ENCODE measurements around the gene TGM5.
"Not testable (repeated sequence)": the region's sequence is repeated elsewhere in the genome, so short reads cannot be mapped to it uniquely, and the experiment has no call there.

The TGM5 gene

DNA sequence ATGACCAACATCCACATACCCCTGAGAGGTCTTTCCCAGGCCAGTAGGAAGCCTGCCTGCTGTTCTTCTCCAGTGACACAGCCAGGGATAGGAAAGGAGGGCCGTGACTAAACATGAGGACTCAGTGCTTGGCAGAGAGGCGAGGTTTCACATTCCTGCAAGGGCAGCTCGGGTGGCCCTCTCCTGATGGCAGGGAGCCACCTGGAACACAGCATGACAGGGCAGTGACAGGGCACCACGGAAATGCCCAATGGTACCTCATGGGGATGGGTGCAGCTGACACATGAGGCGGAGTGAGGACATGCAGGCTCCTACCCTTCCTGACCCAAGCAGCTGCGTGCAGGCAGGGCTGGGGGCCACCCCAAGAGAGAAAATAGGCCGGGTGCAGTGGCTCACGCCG is 7.4 kb upstream of the TGM5 start:
- no peak for DNase-seq

DNA sequence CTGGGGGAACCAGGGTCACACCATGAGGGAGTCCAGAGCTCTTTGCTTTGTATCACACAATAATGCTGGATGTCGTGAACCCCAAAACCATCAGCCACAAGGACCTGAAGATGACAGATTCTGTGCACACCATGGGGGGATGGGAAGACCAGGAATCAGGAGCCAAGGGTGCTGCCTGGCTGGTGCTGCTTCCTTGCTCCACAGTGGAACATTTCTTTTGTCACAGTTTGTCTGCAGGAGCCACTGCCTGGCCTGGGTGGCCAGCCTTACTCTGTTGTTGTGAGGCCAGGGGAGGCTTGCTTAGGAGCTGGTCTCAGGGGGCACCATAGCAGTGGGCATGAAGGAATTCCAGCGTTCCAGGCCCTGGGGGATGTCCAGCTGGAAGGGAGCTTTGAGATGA is 6.5 kb upstream of the TGM5 start:
- DNase-seq, result no peak

DNA sequence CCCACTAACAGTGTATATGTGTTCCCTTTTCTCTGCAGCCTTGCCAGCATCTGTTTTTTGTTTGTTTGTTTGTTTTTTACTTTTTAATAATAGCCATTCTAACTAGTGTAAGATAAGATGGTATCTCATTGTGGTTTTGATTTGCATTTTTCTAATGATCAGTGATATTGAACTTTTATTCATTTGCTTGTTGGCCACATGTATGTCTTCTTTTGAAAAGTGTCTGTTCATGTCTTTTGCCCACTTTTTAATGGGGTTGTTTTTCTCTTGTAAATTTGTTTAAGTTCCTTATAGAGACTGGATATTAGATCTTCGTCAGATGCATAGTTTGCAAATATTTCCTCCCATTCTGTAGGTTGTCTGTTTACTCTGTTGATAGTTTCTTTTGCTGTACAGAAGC is 5.2 kb upstream of the TGM5 start:
- DNase-seq, result not testable (repeated sequence)

DNA sequence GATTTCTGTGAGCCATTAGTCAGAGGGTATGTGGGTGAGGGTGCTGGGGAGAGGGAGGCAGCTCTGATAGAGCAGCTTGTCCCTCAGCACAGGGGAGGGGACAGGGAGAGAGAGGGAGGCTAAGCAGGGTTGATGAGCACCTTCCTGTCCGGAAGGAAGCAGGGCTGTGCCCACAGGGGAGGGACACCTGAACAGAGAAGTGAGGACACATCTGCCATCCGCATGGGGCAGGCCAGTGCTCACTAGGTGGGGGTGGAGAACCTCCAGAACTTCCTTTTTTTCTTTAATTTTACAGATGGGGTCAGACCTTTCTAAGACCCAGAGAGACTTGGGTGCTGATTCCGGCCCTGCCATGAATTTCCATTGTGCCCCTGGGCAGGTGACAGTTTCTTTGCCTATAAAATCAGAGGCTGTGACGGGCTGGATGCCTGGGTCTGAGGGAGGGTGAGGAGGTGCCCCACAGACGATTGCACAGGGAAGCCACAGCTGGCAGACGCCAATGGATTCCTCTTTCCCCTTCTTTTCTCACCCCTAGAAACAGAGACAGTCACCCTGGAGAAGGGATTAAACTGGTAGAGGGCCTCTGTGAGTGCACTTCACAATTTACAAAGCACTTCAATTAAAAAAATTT is 4.1 kb upstream of the TGM5 start:
- no peak for DNase-seq

DNA sequence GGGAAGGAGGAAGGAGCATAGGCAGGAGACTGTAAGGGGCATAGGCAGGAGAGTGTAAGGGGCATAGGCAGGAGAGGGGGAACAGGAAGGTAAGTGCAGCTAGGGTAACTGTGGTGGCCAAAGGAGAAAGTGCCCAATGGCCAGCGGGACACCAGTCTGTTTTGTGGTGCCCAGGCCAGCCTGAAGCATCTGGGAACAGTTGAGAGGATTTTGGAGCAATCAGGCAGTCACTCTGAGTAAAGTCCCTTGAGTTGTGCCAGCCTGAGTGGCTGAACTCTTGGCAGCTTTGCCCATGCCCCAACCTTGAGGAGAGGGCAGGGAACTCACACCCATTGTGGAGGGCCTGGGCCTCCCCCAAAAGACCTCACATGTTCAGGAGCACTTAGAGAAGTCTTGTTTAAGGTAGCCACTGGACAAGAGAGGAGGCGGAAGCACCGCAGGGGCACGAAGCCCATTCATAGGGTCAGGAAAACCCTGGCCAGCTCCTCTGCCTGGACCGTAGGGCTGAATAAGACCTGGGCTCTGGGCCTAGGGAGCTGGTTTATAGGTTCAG is 3.5 kb upstream of the TGM5 start:
- DNase-seq, result no peak

DNA sequence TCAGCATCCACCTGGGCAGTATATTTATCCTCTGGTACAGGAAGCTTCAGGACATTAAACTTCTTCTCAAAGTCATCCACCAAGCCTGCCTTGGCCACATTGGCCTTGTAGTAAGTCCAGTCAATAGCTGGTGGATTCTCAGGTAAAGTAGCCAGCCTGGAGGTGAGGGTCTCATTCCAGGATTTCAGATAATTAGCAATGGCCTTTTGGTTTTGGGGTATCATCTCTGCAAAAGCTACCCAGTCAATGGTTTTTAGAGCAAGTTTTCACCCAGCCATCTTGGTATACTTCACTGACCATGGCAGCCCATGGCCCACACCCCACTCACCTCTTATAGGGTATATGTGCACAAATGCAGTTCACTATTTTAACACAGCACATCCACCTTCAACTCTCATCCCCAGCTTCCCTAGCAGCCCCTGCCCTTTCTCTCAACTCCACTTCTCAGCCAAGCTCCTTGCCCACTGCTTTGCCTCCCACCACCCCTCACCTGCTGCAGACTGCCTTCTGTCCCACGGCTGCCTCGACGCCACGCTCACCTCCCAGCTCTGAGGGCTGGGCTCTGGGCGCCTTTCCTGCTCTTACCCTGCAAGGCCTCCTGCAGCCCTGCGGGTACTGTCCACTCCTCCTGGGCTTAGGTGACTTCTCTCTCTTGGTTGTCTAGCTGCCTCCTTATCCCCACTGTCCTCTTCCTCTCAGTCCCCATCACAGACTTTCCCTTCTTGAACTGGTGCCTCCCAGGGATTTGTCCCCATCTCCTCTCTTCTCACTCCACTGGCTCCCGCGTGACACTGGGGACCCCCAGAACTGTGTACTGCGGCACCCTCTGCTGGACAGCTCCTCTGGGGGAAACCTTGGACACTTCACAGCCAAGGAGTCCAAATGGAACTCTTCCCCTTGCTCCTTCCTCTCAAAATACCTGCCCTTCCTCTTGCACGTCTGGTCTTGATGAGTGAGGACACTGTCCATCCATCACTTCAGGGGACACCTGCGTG is 1.7 kb upstream of the TGM5 start:
- no peak for DNase-seq

DNA sequence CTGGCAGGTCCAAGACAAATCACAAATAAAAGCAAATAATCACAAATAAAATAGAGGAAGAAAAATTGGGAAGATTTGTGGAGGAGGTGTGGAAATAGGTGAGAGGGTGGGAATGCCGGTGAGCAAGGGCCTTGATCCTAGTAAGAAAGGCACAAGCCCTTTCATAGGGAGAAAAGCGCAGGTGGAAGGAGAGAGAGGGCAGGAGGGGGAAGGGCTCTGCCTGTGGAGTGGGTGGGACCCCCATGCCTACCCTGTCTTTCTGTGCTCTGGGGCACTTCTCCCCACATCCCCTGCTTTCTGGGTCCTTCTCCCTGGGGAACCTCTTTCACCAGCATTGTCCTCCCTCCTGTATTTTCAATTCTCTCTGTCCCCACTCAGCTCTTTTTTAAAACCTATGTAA is 711 bp upstream of the TGM5 start:
- DNase-seq, result no peak

DNA sequence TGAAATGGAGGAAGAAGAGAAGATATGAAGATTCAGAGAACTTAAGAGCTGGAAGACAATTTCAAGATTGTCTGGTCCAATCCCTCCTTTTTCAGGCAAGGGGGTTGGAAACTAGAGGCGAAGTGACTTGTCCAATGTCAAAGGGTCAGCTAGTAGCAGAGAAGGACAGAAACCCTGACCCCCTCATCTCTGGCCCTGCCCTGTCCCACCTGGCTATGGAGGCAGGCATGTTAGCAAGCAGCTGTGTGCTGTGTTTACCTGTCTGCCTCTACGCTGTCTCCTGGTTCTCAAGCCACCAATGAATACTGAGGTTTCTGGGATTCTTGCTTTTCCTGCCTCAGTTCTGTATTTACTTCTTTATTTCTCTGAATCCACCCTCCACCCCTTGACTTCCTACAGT is 342 bp downstream of the TGM5 start:
- DNase-seq, result no peak

DNA sequence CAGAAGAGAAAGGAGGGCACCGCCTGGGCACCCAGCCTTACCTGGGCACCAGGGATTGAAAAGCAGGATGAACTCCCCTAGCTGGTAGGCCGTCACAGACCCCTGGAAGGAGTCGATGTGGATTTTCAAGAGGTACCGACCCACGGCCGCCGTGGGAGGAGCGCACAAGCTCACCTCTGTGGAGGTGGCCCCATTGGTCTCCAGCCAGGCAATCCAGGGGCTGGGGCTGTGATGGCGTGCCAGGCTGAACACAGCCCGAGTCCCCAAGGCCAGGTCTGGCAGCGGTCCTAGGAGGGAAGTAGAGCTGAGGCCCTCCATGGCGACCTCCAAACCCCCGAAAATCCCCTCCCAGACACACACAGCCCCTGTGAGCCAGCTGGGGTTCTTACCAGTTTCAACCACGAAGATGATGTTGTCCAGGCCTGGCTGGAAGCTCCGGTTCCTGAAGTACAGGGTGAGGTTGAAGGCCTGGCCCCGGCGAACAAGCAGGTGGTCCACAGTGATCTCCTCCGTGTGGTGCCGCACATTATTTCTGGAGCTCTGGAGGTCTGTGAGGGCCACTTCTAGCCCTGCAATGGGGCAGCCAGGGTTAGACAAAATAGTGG is 6.6 kb downstream of the TGM5 start:
- DNase-seq, result no peak

DNA sequence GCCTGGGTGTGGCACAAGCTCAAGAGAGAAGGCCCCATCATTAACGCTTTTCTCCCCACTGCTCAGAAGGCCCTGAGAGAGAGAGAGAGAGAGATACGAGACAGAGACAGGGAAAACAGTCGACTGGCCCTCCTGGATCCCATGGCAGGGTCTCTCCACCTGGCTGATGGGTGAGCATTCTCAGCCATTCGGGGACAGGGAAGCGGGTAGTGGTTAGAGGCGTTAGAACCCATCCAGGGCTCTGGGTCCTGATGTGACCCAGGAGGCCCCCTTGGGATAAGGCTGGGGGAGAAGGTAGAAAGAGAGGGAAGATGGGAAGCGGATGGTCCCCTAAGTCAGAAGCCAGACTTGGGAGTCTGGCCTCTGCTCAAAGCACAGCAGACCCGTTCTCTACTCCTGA is 7.9 kb downstream of the TGM5 start:
- no peak for DNase-seq

DNA sequence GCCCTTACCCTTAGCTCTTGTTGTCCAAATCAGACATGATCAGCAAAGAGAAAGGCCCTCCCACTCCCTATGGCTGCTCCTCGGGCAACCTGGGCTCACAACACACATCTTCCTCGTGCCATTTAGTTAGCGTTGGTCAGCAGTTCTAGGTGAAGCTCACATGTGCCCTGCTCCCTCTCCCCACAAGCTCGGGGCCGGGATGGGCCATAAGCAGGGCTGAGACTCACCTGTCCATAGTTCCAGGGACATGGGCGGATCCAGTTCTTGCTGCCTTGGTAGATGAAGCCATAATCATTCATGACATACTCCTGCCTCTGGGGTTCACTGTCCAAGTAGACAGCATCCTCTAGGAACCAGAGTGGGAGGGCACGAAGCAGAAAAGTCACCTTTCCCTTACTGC is 10.4 kb downstream of the TGM5 start:
- DNase-seq, result no peak

DNA sequence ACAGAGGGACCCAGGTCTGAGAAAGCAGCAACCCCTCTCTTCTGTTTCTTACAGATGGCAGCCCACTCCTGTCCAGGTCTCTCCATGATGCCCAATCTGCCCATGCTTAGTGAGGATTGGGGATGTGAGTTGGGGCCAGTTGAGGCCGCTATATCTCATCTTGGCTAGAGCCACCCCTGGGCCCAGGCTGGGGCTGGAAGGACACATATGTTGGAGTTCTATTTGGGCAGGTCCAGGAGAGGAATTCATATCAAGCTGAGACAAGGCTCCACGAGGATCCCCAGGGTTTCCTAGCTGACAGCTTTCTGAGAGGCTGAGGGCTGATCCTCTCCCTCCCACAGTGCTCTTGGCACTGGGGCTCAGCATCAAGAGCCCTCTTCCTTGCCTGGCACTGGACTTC is 11.4 kb downstream of the TGM5 start:
- DNase-seq, result no peak

DNA sequence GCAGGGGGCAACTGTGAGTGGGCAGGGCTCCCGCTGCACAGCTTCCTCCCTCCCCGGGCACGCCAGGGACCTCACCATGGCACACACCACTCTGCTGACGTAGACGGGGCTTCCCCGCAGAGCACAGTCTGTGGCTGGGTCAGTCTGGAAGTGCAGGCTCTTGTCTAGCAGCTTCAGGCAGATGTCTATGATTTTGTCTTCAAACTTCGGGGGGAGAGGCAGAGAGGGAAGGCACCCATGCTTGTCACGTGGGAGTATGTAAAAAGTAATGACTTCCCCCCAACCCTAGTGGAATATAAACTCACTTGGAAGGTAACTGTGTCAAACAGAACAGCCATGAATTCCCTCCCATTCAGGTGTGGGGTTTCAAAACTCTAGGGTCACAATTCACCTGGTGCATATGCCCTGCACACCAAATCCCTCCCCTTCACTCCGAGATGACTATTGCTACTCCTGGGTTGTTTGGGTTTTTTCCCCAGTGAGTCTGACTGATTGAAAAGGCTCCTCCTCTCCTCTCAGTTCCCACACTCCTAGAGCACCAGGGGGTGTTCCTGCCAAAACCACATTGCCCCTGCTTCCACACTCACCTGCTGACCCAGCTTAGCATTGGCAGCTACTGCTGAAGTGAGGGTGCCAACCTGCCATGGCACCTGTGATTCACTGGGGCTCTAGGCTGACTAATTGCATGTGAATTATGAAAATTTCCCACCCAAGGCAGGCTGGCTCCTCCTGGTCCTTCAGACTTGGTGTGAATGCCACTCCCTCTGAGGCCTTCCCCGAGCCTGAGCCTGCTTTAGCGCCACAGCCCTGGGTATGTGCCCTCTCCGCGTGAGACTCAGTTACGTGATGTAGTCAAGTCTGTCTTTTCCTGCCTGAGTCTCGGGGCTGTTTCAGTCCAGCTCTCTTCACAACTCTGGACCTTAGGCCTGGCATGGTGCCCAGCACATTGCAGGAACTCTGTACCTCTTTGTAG is 13.0 kb downstream of the TGM5 start:
- no peak for DNase-seq

DNA sequence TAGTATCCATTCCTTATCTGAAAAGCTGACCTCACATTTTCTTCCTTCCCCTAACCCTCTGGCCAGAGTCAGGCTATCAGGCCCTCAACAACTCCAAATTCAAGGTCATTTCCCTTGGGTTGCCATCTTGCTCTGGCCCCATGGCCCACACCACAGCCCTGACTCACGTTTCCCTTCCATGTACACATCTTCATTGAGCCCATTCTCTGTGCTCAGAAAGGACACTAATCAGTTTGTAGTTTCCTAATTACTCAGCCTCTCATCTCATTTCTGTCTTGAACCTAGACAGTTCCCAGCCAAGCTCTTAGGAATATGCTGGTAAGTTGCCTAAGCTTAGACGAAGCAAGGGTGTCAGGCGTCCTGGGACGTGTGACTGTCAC is 14.9 kb downstream of the TGM5 start:
- no peak for DNase-seq

DNA sequence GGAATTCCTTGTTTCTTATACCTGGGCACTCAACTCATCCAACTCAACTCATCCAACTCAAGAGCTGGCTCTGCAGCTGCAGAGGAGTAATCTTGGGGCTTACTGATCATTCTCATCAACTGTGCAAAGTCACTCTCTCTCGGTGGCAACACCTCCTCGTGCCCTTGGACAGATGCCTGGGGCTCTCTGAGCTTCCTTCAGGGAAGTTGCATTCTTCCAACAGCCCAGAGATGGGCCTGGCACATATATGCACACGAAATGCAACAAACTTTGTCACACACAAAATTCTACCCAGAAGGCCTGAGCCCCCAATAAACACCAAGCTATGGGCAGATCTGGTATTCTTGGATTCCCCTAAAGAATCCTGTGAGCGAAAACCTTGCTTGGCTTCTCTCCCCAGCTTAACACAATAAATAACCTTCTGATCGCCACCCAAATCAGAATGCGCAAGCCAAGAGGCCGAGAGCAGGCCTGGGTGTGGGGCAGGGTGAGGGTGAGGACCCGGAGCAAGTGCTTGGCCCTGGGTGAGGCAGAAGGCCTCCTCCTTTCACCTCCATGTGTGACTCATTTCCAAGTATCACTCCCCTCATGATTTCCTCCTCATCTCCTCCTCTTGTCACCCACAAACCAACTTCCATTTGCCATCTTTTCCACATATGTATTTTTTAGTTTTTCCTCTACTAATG is 15.4 kb downstream of the TGM5 start:
- DNase-seq, result no peak

DNA sequence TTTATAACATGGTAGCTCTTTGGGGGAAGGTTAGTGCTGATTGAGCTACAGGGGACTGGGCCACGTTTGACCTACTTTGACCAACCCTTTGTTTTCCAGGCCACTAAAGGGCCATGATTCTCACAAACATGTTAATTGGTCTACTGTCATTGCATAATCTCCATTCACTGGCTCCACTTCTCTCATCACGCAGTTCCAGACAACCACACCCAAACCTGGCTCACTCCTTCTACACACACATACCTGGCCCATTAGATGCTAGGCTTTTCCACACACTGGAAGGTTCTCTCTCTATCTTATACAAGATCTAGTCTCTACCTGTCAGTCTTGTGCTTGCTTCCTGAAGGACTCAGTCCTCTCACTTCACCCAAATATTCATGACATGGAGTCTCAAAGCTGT is 15.9 kb downstream of the TGM5 start:
- no peak for DNase-seq

DNA sequence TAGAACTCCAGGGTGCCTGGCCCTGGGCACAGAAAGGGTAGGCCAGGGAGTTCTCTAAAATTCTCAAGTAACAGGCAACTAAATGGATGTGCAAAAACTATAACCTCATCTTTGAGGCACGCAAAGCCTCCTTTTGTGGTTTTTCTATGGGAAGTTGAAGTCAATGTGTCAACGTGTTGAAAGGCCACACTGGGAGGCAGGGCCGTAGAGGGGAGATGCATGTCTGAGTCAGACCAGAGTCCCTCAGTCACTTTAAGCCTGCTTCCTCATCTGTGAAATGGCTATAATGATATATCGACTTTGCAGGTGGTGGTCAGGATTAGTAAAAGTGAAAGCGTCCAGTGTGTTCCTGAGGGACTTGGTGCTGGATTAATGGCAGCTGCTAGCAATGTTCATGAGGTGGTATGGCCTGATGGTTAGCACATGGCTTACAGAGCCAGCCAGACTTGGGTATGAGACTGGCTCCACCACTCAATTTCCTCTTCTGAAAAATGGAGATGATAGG is 17.0 kb downstream of the TGM5 start:
- DNase-seq, result no peak

DNA sequence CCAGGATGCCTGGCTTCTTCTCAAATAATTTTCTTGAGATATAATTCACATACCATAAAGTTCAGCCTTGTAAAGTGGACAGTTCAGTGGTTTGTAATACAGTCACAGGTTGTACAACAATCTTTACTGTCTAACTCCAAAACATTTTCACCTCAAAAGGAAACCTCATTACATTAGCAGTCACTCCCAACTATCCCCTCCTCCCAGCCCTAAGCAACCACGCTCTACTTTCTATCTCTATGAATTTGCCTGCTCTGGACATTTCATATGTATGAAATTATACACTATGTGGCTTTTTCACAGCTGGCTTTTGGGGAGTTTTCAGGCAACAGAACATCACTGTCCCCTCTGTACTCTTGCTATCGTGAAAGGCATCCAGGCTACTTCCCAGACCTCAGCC is 17.5 kb downstream of the TGM5 start:
- no peak for DNase-seq

DNA sequence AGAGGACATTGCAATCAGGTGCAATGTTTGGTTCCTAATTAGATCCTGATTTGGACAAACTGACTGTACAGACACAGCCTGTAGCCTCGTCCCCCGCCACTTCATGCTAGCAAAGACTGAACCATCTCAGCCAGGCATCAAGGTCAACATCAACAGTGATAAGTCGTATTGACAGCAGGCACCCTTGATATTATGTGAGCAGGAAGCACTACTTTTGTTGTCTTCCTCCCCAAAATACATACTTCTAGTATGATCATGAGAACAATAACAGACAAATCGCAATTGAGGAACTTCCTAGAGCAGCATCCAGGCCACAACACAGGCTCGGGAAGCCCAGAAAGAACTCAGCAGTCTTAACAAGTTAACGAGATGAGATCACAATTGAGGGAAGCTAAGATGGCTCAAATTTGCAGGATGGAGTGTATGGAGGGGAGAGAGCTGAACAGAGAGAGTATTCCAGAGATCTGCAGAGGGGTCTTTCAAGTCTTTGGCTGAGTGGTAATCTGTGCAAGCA is 20.4 kb downstream of the TGM5 start:
- no peak for DNase-seq

DNA sequence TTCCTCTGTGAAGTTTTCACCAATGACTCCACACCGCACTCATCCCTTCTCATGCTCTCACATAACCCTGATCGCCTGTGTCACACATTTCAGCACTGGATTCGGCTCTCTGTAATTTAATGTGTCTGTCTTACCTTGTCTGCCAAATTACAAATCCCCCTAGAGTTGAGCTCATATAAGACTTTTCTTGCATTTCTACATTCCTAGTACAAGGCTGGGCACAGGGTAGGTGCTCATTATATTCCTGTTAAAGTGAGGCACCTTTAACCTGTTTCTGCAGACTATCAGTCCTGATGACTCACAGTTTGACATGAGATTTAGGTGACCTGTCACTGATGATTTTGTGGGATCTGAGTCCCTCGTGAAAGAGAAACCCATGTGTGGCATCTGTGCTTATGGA is 22.6 kb downstream of the TGM5 start:
- DNase-seq, result no peak

DNA sequence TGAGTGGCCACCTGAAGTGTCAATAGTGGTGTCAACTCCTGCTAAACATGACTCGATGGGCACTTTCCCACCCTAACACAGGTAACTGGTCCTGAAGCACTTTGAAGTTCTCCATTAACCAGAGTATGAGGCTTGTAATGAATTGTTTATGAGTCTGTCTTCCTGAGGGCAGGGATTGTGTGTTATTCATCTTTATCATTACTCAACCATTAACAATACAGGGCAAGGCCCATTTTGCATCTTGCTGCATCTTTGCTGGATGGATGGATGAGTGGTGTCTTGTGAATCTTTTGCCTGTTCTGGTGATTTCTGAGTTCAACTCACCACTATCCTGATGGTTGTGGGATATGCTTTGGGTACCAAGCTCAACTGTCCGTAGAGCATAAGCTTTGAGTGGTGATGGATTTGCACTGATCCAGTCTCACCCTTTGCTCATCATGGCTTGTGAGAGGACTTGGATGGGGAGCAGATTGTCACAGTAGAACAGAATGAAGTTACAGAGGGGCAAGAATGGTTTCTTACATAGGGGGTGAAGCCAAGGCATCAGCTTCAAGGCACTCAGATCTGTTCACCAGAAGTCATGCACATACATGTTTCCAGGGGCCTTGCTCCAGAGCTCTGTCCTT is 23.6 kb downstream of the TGM5 start:
- DNase-seq, result no peak
